Activated CD4-positive, alpha-beta memory T cell treated with anti-CD3 and anti-CD28 coated beads, Interleukin-2, amount 10 ng/mL, durations not matched to agents 7 days and 5 days (primary cell): ENCODE data around the gene GRIA2. TPM values are rescaled to one million over a fixed set of nuclear protein-coding genes. Genes with fewer than 3 reads are reported as not detected.
"Not testable (repeated sequence)": the region's sequence is repeated elsewhere in the genome, so short reads cannot be mapped to it uniquely, and the experiment has no call there.

ENCODE experiments used
- CTCF ChIA-PET: fragments of 350-600 bp; sonication (Branson Sonifier 250); formaldehyde crosslinking; loops from one replicate; lab custom pipeline; 2021; ENCODE audit warnings: antibody characterized with exemption, inconsistent platforms; lab: Charles Lee
- POLR2A ChIA-PET: fragments of 350-600 bp; sonication (Branson Sonifier 250); formaldehyde crosslinking; loops from one replicate; lab custom pipeline; 2021; ENCODE audit warnings: antibody characterized with exemption; lab: Charles Lee
- DNase-seq: peaks from one replicate; pipeline ENCODE4 v3.0.0-alpha.2; 2020
- H3K27ac Mint-ChIP-seq: one replicate; pipeline ENCODE4 v1.8.0; 2021; ENCODE audit warnings: mild to moderate bottlenecking, mixed read lengths
- H3K27me3 Mint-ChIP-seq: one replicate; pipeline ENCODE4 v1.8.0; 2021; ENCODE audit warnings: mixed read lengths
- H3K36me3 Mint-ChIP-seq: one replicate; pipeline ENCODE4 v1.8.0; 2021; ENCODE audit warnings: low read depth, mixed read lengths
- H3K4me1 Mint-ChIP-seq: one replicate; pipeline ENCODE4 v1.8.0; 2021; ENCODE audit warnings: mixed read lengths
- H3K4me3 Mint-ChIP-seq: one replicate; pipeline ENCODE4 v1.8.0; 2021; ENCODE audit warnings: mild to moderate bottlenecking, mixed read lengths
- H3K9me3 Mint-ChIP-seq: one replicate; pipeline ENCODE4 v1.8.0; 2021; ENCODE audit warnings: mixed read lengths
- total RNA-seq, 2 experiments: library from RNA; stranded (reverse); gene quantifications; one replicate each; pipeline ENCODE4 v1.2.3, GENCODE V29; 2021

The GRIA2 gene
- total RNA-seq, 2 experiments from 2014 or later: not detected

GRCh38 chr4:157223456-157223855, 2.9 kb downstream of the GRIA2 start:
- peaks cover 7% of the 10 kb centered on the region for H3K27me3 Mint-ChIP-seq
- no peak overlapping the region for H3K4me3 Mint-ChIP-seq
- no peak for DNase-seq
- H3K9me3 Mint-ChIP-seq: peaks cover 5% of the 10 kb centered on the region
- POLR2A ChIA-PET: no interaction called here
- CTCF ChIA-PET: no interaction called here
- H3K36me3 Mint-ChIP-seq: no peaks in the 10 kb centered on the region
- H3K4me1 Mint-ChIP-seq: no peaks in the 10 kb centered on the region
- no peak overlapping the region for H3K27ac Mint-ChIP-seq

GRCh38 chr4:157225096-157225495, 4.6 kb downstream of the GRIA2 start:
- POLR2A ChIA-PET: no interaction called here
- CTCF ChIA-PET: no interaction called here
- Mint-ChIP-seq H3K4me1 (no peaks in the 10 kb centered on the region), H3K36me3 (no peaks in the 10 kb centered on the region), H3K9me3 (peaks cover 3% of the 10 kb centered on the region), H3K27me3 (peaks cover 5% of the 10 kb centered on the region), H3K27ac (no peak overlapping the region), H3K4me3 (no peak overlapping the region)
- DNase-seq: no peak

GRCh38 chr4:157226035-157226434, 5.5 kb downstream of the GRIA2 start:
- no peak for DNase-seq
- Mint-ChIP-seq H3K27me3 (peaks cover 5% of the 10 kb centered on the region), H3K36me3 (no peaks in the 10 kb centered on the region), H3K9me3 (peaks cover 5% of the 10 kb centered on the region), H3K27ac (no peak overlapping the region), H3K4me3 (no peak overlapping the region), H3K4me1 (no peaks in the 10 kb centered on the region)
- POLR2A ChIA-PET: no interaction called here
- CTCF ChIA-PET: no interaction called here

DNA sequence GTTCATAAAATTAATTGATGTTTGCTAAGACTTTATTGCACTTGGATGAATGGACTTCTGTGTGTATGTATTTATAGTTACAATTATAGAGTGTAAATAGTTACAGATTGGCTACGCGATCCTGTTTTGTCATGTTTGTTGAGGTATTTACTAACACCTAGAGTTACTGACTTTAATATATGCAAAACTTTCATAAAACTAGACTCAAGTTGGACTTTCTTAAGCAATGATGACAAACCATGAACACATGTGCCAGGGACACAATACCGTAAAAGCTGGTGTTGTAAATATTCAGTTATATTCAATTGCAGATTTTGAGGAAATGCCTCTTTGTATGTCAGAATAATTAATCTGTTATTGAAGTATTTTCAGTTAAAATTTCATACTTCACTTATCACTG, 6.1 kb downstream of the GRIA2 start:
- no peak for DNase-seq
- Mint-ChIP-seq H3K9me3 (peaks cover 4% of the 10 kb centered on the region), H3K4me1 (no peaks in the 10 kb centered on the region), H3K4me3 (no peak overlapping the region), H3K27ac (no peak overlapping the region), H3K27me3 (peaks cover 2% of the 10 kb centered on the region), H3K36me3 (no peaks in the 10 kb centered on the region)
- ChIA-PET CTCF (no interaction called here), POLR2A (no interaction called here)

GRCh38 chr4:157231525-157231924, 11.0 kb downstream of the GRIA2 start:
- Mint-ChIP-seq H3K4me3 (no peak overlapping the region), H3K9me3 (peaks cover 2% of the 10 kb centered on the region), H3K27me3 (no peaks in the 10 kb centered on the region), H3K4me1 (no peaks in the 10 kb centered on the region), H3K27ac (no peak overlapping the region), H3K36me3 (no peaks in the 10 kb centered on the region)
- POLR2A ChIA-PET: no interaction called here
- CTCF ChIA-PET: no interaction called here
- no peak for DNase-seq

GRCh38 chr4:157242871-157243270, 22.3 kb downstream of the GRIA2 start:
- Mint-ChIP-seq H3K27ac (no peak overlapping the region), H3K4me3 (no peak overlapping the region), H3K36me3 (no peaks in the 10 kb centered on the region), H3K27me3 (no peaks in the 10 kb centered on the region), H3K9me3 (peaks cover 2% of the 10 kb centered on the region), H3K4me1 (no peaks in the 10 kb centered on the region)
- POLR2A ChIA-PET: no interaction called here
- no peak for DNase-seq
- CTCF ChIA-PET: no interaction called here

DNA sequence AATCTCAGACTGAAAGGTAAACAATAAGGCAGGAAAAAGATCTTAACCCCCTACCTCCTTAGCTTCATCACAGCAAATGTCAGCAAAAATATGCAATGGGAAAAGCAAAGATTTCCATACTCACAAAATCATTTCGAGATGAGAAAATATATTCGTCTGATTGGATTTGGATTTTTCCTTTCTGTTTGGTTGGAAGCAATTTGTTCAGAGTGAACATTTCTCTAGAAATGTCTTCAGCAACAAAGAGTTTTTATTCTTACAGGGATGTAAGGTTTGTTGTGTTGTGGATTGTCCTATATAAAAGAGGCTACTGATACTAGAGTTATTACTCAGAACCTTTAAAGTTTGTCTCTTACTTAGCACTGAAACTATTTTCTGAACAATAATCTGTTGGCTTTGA, 23.8 kb downstream of the GRIA2 start:
- Mint-ChIP-seq H3K4me3 (no peak overlapping the region), H3K27me3 (no peaks in the 10 kb centered on the region), H3K27ac (no peak overlapping the region), H3K36me3 (no peaks in the 10 kb centered on the region), H3K4me1 (no peaks in the 10 kb centered on the region), H3K9me3 (peaks cover 2% of the 10 kb centered on the region)
- no peak for DNase-seq
- ChIA-PET CTCF (no interaction called here), POLR2A (no interaction called here)

DNA sequence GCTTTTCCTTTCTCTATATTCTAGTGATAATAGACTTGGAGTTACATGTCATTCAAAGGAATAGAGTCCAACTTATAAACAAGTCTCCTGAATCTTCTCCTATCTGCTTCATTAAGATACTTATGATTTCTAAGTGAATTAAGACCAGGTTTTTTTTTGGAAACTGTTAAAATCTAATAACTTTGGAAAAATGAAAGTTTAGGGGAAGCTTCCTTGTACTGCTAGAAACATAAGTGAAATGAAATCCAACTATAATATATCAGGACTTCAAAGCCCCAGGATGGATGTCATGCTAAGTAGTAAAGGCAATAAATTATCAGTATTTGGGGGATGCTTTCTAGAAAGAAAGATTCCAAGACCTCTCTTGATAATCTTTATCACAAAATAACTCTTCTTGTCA, 24.8 kb downstream of the GRIA2 start:
- ChIA-PET CTCF (no interaction called here), POLR2A (no interaction called here)
- Mint-ChIP-seq H3K4me3 (no peak overlapping the region), H3K4me1 (no peaks in the 10 kb centered on the region), H3K27me3 (no peaks in the 10 kb centered on the region), H3K36me3 (no peaks in the 10 kb centered on the region), H3K9me3 (peaks cover 1% of the 10 kb centered on the region), H3K27ac (no peak overlapping the region)
- DNase-seq: no peak

GRCh38 chr4:157246964-157247363, 26.4 kb downstream of the GRIA2 start:
- CTCF ChIA-PET: no interaction called here
- Mint-ChIP-seq H3K4me3 (no peak overlapping the region), H3K4me1 (no peaks in the 10 kb centered on the region), H3K27ac (no peak overlapping the region), H3K27me3 (no peaks in the 10 kb centered on the region), H3K36me3 (no peaks in the 10 kb centered on the region), H3K9me3 (no peaks in the 10 kb centered on the region)
- POLR2A ChIA-PET: no interaction called here
- no peak for DNase-seq

GRCh38 chr4:157258165-157258564, 37.6 kb downstream of the GRIA2 start:
- CTCF ChIA-PET, H3K36me3 Mint-ChIP-seq, H3K4me3 Mint-ChIP-seq, POLR2A ChIA-PET, H3K4me1 Mint-ChIP-seq, H3K27ac Mint-ChIP-seq, DNase-seq, H3K27me3 Mint-ChIP-seq: not testable (repeated sequence)
- peaks cover 15% of the 10 kb centered on the region for H3K9me3 Mint-ChIP-seq

GRCh38 chr4:157265281-157265680, 44.8 kb downstream of the GRIA2 start:
- Mint-ChIP-seq H3K27ac (no peak overlapping the region), H3K36me3 (no peaks in the 10 kb centered on the region), H3K4me1 (no peaks in the 10 kb centered on the region), H3K4me3 (no peak overlapping the region), H3K9me3 (peaks cover 3% of the 10 kb centered on the region), H3K27me3 (no peaks in the 10 kb centered on the region)
- ChIA-PET POLR2A (no interaction called here), CTCF (no interaction called here)
- no peak for DNase-seq

GRCh38 chr4:157270108-157270507, 49.6 kb downstream of the GRIA2 start:
- no peaks in the 10 kb centered on the region for H3K4me1 Mint-ChIP-seq
- H3K9me3 Mint-ChIP-seq: peaks cover 5% of the 10 kb centered on the region
- no peak for DNase-seq
- H3K4me3 Mint-ChIP-seq: no peak overlapping the region
- ChIA-PET CTCF (no interaction called here), POLR2A (no interaction called here)
- no peaks in the 10 kb centered on the region for H3K27me3 Mint-ChIP-seq
- H3K36me3 Mint-ChIP-seq: no peaks in the 10 kb centered on the region
- H3K27ac Mint-ChIP-seq: no peak overlapping the region

- ChIA-PET POLR2A (no interaction called here), CTCF (no interaction called here)
- DNase-seq: no peak
- H3K36me3 Mint-ChIP-seq: no peaks in the 10 kb centered on the region
- no peaks in the 10 kb centered on the region for H3K4me1 Mint-ChIP-seq
- H3K27ac Mint-ChIP-seq: no peak overlapping the region
- peaks cover 5% of the 10 kb centered on the region for H3K9me3 Mint-ChIP-seq
- H3K4me3 Mint-ChIP-seq: no peak overlapping the region
- no peaks in the 10 kb centered on the region for H3K27me3 Mint-ChIP-seq
These were observed 50.0 kb downstream of the GRIA2 start for GRCh38 chr4:157270552-157270951.

GRCh38 chr4:157271166-157271869, 50.8 kb downstream of the GRIA2 start:
- no peak overlapping the region for H3K4me3 Mint-ChIP-seq
- H3K4me1 Mint-ChIP-seq: no peaks in the 10 kb centered on the region
- no peak for DNase-seq
- no peak overlapping the region for H3K27ac Mint-ChIP-seq
- CTCF ChIA-PET: no interaction called here
- H3K36me3 Mint-ChIP-seq: no peaks in the 10 kb centered on the region
- H3K27me3 Mint-ChIP-seq: no peaks in the 10 kb centered on the region
- H3K9me3 Mint-ChIP-seq: peaks cover 2% of the 10 kb centered on the region
- POLR2A ChIA-PET: no interaction called here
